C4-2B (cell line): ENCODE measurements around the gene COPG2.

Experiments
- CTCF ChIP-seq: fragments of 450-650 bp; conservative IDR thresholded peaks from 2 replicates; pipeline ENCODE4 v1.5.1; 2017; ENCODE audit warnings: mild to moderate bottlenecking
- ZFX ChIP-seq: fragments of 450-650 bp; IDR thresholded peaks from 2 replicates; pipeline ENCODE4 v1.6.1; 2017

GRCh38 chr7:130543487-130544010 is 125.0 kb downstream of the COPG2 start:
- TF ChIP-seq CTCF, result no peak
- TF ChIP-seq ZFX, result no peak
